GM21786 (cell line): ENCODE results near the gene OSBPL5.

Experiments used
- ATAC-seq: cut with Tn5 transposase; IDR thresholded peaks from one replicate; pipeline ENCODE4 v1.9.1; 2021; ENCODE audit not compliant: unreplicated experiment

OSBPL5 gene

DNA sequence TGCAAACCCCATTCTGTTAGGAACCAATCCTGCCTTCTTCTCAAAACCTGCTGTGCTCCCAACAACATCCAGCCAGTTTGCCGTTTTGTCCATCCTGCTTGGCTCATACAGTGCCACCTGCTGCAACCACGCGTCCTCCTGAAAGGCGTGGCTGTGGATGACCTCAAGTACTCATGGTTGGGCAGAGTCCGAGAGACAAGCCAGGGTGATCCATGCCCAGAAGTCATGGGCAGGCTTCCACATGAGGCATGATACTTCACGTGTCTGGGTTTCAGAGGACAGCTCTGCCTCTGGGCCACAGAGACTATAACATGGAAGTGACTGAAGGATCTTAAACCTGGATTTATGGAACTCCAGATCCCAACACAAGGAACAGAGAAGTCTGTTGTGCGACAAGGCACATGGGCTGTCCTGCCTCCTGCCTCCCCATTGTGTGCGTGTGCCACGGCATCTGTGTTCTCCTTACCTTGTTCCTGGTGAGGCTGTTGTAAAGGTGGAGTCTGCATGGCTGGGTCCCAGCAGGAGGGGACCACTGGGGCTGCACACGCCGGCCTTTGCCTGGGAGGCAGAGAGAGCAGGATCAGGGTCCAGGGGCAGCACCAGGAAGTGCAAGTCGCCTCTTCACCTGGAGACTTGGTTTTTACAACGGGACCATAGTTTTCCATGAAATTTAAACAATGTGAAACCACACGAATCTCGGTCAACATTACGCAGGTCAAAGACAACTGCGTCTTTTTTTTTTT, 123.2 kb downstream of the OSBPL5 start:
- ATAC-seq, result no peak

DNA sequence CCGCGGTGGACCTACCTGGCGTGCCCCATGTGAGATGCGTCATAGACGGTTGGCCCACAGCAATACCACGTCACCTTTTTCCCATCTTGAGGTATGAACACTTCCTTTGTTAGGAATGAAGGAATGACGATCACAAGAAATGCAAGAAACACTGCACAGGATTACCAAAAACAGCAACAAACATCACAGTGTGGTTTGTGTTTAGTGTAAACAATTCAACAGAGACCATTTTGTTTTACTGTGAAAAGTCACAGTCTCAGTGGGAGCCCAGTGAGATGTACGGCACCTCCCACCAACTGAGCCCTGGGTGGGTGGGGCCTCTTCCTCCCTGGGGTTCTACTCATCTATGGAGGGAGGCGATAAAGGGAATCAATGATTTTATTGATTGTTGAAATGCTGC, 124.2 kb downstream of the OSBPL5 start:
- no peak for ATAC-seq

DNA sequence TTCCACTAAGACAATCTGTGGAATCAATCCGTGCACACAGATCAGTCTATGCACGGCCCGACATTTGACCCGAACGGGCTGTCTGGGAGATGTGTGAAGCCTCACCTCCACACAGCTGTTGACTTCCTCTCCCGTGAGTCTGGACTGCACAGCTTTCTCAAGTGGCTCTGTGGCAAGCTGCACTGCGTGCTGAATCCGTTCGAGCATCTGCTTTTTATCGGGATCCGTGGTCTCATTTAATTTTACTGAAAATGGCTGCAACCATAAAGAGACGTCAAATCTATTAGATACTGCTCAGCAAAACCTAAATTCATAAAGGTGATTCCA, 127.2 kb downstream of the OSBPL5 start:
- no peak for ATAC-seq
